GM18526 (cell line): Measurements from ENCODE around the gene ECD.

ENCODE experiments used
- POLR2A ChIP-seq: IDR thresholded peaks from 3 replicates; pipeline ENCODE4 v1.6.1; 2011; ENCODE audit not compliant: insufficient read length; ENCODE audit errors: extremely low read depth

ECD gene

GRCh38 chr10:73167783-73168464, at the start of gene ECD, which contains the start of gene FAM149B1:
Gene ECD, minus strand, starts transcription at chr10:73168008. Its CDS starts 4,071 bp downstream, at chr10:73163937.
Gene FAM149B1, plus strand, starts transcription at chr10:73168119. Its CDS starts 221 bp downstream, at chr10:73168340.
- peak; percentile 94 for TF ChIP-seq POLR2A

GRCh38 chr10:73215749-73216148, 47.9 kb upstream of the ECD start:
- no peak for TF ChIP-seq POLR2A

DNA sequence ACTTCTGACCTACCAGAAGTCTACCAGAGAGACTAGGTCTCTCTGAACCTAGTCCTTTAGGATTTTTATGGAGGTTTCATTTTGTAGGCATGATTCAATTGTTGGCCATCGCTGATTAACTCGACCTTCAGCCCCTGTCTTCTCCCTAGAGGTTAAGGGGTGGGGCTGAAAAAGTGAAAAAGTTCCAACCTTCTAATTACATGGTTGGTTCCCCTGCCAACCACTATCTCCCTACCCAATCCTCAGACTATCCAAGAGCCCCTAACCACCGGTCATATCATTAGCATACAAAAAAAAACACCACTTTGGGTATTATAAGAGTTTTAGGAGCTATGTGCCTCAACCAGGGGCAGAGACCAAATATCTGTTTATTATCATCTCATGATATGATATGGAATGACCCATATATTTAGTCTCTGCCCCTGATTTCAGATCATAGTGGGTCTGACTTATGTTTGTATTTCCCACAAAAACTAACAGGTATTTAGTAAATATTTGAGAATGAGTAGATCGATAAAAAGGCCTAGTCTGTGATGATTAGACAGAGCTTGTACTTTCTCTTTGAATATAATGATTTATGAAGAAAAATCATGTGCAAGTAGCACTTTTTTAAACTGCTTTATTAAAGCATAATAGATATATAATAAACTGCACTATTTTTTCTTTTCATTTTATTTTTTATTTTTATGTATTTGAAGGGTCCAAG, 43.5 kb upstream of the ECD start:
- no peak for TF ChIP-seq POLR2A

DNA sequence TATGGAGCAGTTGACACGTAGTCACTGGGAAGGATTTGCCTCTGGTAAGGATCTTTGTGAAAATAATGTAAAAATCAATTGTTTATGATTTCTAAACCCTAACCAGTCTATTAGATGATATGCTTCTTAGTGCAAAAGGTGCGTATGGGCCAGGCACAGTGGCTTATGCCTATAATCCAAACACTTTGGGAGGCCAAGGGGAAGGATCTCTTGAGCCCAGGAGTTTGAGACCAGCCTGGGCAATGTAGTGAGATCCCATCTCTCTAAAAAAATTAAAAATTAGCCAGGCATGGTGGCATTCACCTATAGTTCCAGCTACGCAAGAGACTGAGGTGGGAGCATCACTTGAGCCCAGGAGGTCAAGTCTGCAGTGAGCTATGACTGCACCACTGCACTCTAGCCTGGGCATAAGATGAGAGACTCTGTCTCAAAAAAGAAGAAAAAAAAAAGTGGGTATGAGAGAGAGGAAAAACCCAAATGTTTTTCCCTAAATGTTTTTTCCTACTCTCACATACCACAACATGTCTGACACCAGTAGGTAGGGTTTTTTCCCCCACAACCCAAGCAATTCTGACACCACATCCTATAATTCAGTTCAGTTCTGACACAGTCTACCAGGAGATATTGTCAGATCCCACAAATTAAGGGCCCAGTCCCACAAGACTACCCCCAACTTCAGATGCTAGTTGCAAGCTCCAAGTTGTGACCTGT, 42.7 kb upstream of the ECD start:
- no peak for TF ChIP-seq POLR2A

- TF ChIP-seq POLR2A = no peak
Measured at GRCh38 chr10:73209705-73210104, 41.9 kb upstream of the ECD start.

- no peak for TF ChIP-seq POLR2A
Measured at GRCh38 chr10:73207883-73208282, 40.1 kb upstream of the ECD start.

GRCh38 chr10:73206385-73206784, 38.6 kb upstream of the ECD start:
- TF ChIP-seq POLR2A = no peak

GRCh38 chr10:73205890-73206289, 38.1 kb upstream of the ECD start:
- no peak for TF ChIP-seq POLR2A

DNA sequence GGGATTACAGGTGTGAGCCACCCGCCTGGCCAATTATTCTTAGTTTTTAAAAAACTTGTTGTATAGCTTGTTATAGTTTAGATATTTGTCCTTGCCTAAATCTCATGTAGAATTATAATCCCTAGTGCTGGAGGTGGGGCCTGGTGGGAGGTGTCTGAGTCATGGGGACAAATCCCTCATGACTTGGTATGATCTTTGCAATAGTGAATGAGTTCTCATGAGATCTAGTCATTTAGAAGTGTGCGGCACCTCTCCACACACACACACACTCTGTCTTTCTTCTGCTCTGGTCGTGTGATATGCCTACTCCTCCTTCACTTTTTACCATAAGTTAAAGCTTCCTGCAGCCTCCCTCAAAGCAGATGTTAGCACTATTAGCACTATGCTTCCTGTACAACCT, 37.3 kb upstream of the ECD start:
- no peak for TF ChIP-seq POLR2A

DNA sequence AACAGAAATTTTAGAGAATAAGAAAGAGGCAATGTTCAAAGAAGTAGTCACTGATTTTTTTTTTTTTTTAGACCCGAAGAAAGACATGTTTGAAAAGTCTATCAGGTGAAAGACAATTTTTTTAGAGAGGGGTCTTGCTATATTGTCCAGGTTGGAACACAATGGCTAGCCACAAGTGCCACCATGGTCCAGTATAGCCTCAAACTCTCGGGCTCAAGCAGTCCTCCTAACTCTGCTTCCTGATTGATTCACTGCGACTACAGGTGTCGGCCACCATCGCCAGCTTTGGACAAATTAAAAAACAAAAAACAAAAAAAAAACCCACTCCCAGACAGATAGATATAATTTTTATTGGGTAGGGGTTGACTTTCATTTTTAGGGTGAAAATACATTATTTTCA, 22.4 kb upstream of the ECD start:
- TF ChIP-seq POLR2A = no peak

DNA sequence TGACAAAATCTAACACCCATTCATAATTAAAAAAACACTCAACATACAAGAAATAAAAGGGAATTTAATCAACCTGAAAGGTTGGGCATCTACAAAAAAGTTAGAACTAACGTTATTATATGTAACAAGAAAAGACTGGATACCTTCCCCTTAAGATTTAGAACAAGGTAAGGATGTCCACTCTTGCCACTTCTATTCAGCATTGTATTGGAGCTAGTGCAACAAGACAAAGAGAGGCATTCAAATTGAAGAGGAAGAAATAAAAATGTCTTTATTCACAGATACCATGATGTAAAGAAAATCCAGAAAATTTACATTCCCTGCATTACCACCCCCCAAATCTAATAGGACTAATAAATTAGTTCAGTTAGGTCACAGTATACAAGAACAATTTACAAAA, 18.5 kb upstream of the ECD start:
- TF ChIP-seq POLR2A = no peak

GRCh38 chr10:73183667-73184281, 16.0 kb upstream of the ECD start:
- TF ChIP-seq POLR2A = no peak

GRCh38 chr10:73182568-73182967, 14.8 kb upstream of the ECD start:
- no peak for TF ChIP-seq POLR2A

- no peak for TF ChIP-seq POLR2A
Measured at GRCh38 chr10:73174148-73174925, 6.5 kb upstream of the ECD start.

DNA sequence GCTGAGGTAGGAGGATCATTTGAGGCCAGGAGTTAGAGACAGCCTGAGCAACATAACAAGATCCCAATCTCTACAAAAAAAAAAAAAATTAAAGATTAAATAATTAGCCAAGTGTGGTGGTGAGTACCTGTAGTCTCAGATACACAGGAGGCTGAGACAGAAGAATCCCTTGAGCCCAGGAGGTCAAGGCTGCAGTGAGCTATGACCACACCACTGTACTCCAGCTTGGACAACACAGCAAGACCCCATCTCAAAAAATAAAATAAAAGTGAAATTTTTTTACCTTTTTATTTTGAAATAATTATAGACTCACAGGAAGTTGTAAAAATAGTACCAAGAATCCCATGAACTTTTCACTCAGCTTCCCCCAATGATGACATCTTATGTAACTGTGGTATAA, 5.1 kb upstream of the ECD start:
- no peak for TF ChIP-seq POLR2A
